ENCODE measurements around the gene GPRASP3.
"Not testable (repeated sequence)": the region's sequence is repeated elsewhere in the genome, so short reads cannot be mapped to it uniquely, and the experiment has no call there.

GPRASP3 gene

GRCh38 chrX:102714994-102715393, 5.5 kb upstream of the GPRASP3 start:
- H3K27ac ChIP-seq (ENCODE audit: low read depth, low read length): no peak overlapping the region
- H3K4me3 ChIP-seq (ENCODE audit: low read length): no peak overlapping the region
- H3K9ac ChIP-seq (ENCODE audit: low read length): no peak overlapping the region
- no peaks in the 10 kb centered on the region for H3K36me3 ChIP-seq (ENCODE audit: control insufficient read depth, insufficient read depth, low read length)
- no peaks in the 10 kb centered on the region for H3K27me3 ChIP-seq (ENCODE audit: control insufficient read depth, insufficient read depth, low read length)
- H3K4me1 ChIP-seq (ENCODE audit: control insufficient read depth, insufficient read depth, low read length): no peaks in the 10 kb centered on the region

- H3K9ac ChIP-seq (ENCODE audit: low read length): no peak overlapping the region
- no peaks in the 10 kb centered on the region for H3K27me3 ChIP-seq (ENCODE audit: control insufficient read depth, insufficient read depth, low read length)
- no peak overlapping the region for H3K4me3 ChIP-seq (ENCODE audit: low read length)
- H3K27ac ChIP-seq (ENCODE audit: low read depth, low read length): no peak overlapping the region
- H3K36me3 ChIP-seq (ENCODE audit: control insufficient read depth, insufficient read depth, low read length): no peaks in the 10 kb centered on the region
- no peaks in the 10 kb centered on the region for H3K4me1 ChIP-seq (ENCODE audit: control insufficient read depth, insufficient read depth, low read length)
Observed at GRCh38 chrX:102715967-102716366, 4.6 kb upstream of the GPRASP3 start.

- not testable (repeated sequence) for H3K27ac ChIP-seq (ENCODE audit: low read depth, low read length); H3K9ac ChIP-seq (ENCODE audit: low read length)
- peak overlapping the region; percentile 61 for H3K4me3 ChIP-seq (ENCODE audit: low read length)
Observed at GRCh38 chrX:102721169-102721506, 595 bp downstream of the GPRASP3 start.

DNA sequence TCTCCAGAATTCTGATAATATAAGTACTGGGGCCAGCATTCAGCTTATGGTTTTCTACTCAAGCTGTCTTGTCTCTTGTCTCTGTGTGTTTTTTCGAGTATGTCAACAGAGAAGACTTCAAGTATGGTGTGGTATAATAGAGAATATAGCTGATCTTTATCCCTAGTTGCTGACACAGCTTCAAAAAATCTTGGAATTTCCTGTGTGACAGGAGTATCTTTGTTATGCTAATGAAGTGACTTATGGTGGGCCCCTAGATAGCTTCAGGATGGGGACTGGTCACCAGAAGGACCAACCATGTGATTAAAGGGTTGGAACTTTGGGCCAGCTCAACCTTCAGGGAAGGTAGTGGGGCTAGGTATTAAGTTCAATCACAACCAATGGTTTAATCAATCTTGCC, 2.9 kb downstream of the GPRASP3 start:
- H3K27ac ChIP-seq (ENCODE audit: low read depth, low read length): no peak overlapping the region
- H3K36me3 ChIP-seq (ENCODE audit: control insufficient read depth, insufficient read depth, low read length): no peaks in the 10 kb centered on the region
- no peak overlapping the region for H3K9ac ChIP-seq (ENCODE audit: low read length)
- H3K4me1 ChIP-seq (ENCODE audit: control insufficient read depth, insufficient read depth, low read length): no peaks in the 10 kb centered on the region
- H3K27me3 ChIP-seq (ENCODE audit: control insufficient read depth, insufficient read depth, low read length): no peaks in the 10 kb centered on the region
- no peak overlapping the region for H3K4me3 ChIP-seq (ENCODE audit: low read length)

More at GRCh38 chrX:102721169-102721506, 595 bp downstream of the GPRASP3 start:
- not testable (repeated sequence) for H3K27me3 ChIP-seq (ENCODE audit: control insufficient read depth, insufficient read depth, low read length); H3K4me1 ChIP-seq (ENCODE audit: control insufficient read depth, insufficient read depth, low read length); H3K36me3 ChIP-seq (ENCODE audit: control insufficient read depth, insufficient read depth, low read length)

GRCh38 chrX:102727761-102728160, 7.2 kb downstream of the GPRASP3 start:
- Histone ChIP-seq H3K4me3 (ENCODE audit: low read length) (no peak overlapping the region), H3K4me1 (ENCODE audit: control insufficient read depth, insufficient read depth, low read length) (no peaks in the 10 kb centered on the region), H3K9ac (ENCODE audit: low read length) (no peak overlapping the region), H3K27ac (ENCODE audit: low read depth, low read length) (no peak overlapping the region), H3K27me3 (ENCODE audit: control insufficient read depth, insufficient read depth, low read length) (no peaks in the 10 kb centered on the region), H3K36me3 (ENCODE audit: control insufficient read depth, insufficient read depth, low read length) (no peaks in the 10 kb centered on the region)

- Histone ChIP-seq H3K4me3 (ENCODE audit: low read length) (no peak overlapping the region), H3K27me3 (ENCODE audit: control insufficient read depth, insufficient read depth, low read length) (no peaks in the 10 kb centered on the region), H3K27ac (ENCODE audit: low read depth, low read length) (no peak overlapping the region), H3K4me1 (ENCODE audit: control insufficient read depth, insufficient read depth, low read length) (no peaks in the 10 kb centered on the region), H3K36me3 (ENCODE audit: control insufficient read depth, insufficient read depth, low read length) (no peaks in the 10 kb centered on the region), H3K9ac (ENCODE audit: low read length) (no peak overlapping the region)
Observed at GRCh38 chrX:102728646-102729045, 8.1 kb downstream of the GPRASP3 start.

- Histone ChIP-seq H3K4me3 (ENCODE audit: low read length) (no peak overlapping the region), H3K27me3 (ENCODE audit: control insufficient read depth, insufficient read depth, low read length) (no peaks in the 10 kb centered on the region), H3K9ac (ENCODE audit: low read length) (no peak overlapping the region), H3K27ac (ENCODE audit: low read depth, low read length) (no peak overlapping the region), H3K36me3 (ENCODE audit: control insufficient read depth, insufficient read depth, low read length) (no peaks in the 10 kb centered on the region), H3K4me1 (ENCODE audit: control insufficient read depth, insufficient read depth, low read length) (no peaks in the 10 kb centered on the region)
Observed at GRCh38 chrX:102739657-102740056, 19.1 kb downstream of the GPRASP3 start.

- H3K4me3 ChIP-seq (ENCODE audit: low read length): no peak overlapping the region
- no peak overlapping the region for H3K27ac ChIP-seq (ENCODE audit: low read depth, low read length)
- H3K9ac ChIP-seq (ENCODE audit: low read length): no peak overlapping the region
- no peaks in the 10 kb centered on the region for H3K27me3 ChIP-seq (ENCODE audit: control insufficient read depth, insufficient read depth, low read length)
- no peaks in the 10 kb centered on the region for H3K36me3 ChIP-seq (ENCODE audit: control insufficient read depth, insufficient read depth, low read length)
- no peaks in the 10 kb centered on the region for H3K4me1 ChIP-seq (ENCODE audit: control insufficient read depth, insufficient read depth, low read length)
Observed at GRCh38 chrX:102744307-102744706, 23.8 kb downstream of the GPRASP3 start.

DNA sequence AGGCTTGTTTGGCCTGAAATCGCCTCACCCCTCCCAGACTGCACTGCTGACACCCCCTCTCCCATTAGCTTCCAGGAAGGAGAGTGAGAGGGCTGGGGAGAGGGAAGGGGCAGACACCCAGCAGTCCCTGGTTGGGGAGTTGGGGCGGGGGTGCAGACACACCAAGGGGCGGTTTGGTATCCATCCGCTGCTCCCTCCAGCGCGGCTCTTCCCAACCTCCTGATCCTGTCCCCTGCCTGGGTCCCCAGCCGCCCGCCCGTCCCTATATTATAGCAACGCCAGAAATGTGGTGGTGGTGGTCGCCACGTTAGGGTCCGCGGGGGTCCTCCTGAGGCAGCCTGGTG, 24.9 kb downstream of the GPRASP3 start:
- Histone ChIP-seq H3K36me3 (ENCODE audit: control insufficient read depth, insufficient read depth, low read length) (peaks cover 2% of the 10 kb centered on the region), H3K4me3 (ENCODE audit: low read length) (peak overlapping the region; percentile 72), H3K27ac (ENCODE audit: low read depth, low read length) (no peak overlapping the region), H3K9ac (ENCODE audit: low read length) (no peak overlapping the region), H3K27me3 (ENCODE audit: control insufficient read depth, insufficient read depth, low read length) (no peaks in the 10 kb centered on the region), H3K4me1 (ENCODE audit: control insufficient read depth, insufficient read depth, low read length) (no peaks in the 10 kb centered on the region)

DNA sequence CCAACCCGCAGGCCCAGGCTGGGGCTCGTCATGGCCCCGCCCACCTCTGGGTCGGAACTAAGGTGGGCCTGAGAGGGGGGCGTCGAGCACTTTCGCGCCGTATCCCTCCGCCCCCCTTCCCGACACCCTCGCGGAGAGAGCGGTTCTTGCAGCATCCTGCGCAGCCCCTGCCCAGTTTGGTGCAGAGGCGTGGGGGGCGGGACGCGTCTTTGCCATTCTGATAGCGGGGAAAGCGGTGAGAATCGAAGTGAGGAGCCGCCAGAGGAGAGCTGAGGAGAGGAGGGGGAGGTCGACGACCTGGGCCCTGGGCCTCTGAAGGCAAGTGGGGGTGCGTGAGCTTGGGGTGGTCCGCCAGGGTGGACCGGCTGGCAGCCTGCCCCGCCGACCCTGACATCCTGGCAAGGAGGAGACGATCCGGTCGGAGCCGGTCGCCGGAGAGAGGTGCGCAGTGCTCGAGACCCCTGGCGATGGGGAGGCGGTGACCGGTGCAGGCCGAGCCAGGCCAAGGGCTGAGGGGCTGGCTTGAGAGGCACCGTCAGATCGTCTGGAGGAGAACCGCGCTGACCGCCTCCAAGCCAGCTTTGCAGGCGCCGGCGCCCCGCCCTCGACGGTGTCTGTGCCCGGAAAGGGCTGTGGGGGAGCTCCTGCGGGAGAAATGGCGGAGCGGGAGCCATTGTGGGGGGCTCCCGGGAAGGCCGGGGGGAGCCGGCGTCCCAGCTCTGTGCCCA, 25.5 kb downstream of the GPRASP3 start:
- no peaks in the 10 kb centered on the region for H3K4me1 ChIP-seq (ENCODE audit: control insufficient read depth, insufficient read depth, low read length)
- H3K27me3 ChIP-seq (ENCODE audit: control insufficient read depth, insufficient read depth, low read length): no peaks in the 10 kb centered on the region
- no peak overlapping the region for H3K9ac ChIP-seq (ENCODE audit: low read length)
- peak overlapping the region; percentile 72 for H3K4me3 ChIP-seq (ENCODE audit: low read length)
- H3K27ac ChIP-seq (ENCODE audit: low read depth, low read length): no peak overlapping the region
- H3K36me3 ChIP-seq (ENCODE audit: control insufficient read depth, insufficient read depth, low read length): peaks cover 2% of the 10 kb centered on the region

DNA sequence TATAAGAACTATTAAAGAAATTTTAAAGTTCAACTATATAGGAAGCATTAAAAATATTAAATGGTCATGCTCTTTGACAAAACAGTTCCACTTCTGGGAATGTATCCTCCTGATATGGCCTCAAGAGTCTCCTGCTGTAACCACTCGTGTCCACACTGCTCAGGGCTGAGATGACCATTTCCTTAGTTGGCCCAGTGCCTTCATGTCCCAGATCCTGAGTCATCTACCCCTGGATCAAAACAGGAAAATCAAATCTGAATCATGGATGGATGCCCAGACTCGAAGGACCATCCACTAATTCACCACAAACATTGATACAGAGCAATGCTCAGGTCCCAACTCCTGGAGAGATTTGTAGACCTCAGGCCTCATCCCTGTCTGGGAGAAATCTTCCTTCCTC, 44.7 kb downstream of the GPRASP3 start:
- no peak overlapping the region for H3K4me3 ChIP-seq (ENCODE audit: low read length)
- H3K9ac ChIP-seq (ENCODE audit: low read length): no peak overlapping the region
- H3K27ac ChIP-seq (ENCODE audit: low read depth, low read length): no peak overlapping the region
- H3K36me3 ChIP-seq (ENCODE audit: control insufficient read depth, insufficient read depth, low read length): no peaks in the 10 kb centered on the region
- H3K4me1 ChIP-seq (ENCODE audit: control insufficient read depth, insufficient read depth, low read length): no peaks in the 10 kb centered on the region
- no peaks in the 10 kb centered on the region for H3K27me3 ChIP-seq (ENCODE audit: control insufficient read depth, insufficient read depth, low read length)

DNA sequence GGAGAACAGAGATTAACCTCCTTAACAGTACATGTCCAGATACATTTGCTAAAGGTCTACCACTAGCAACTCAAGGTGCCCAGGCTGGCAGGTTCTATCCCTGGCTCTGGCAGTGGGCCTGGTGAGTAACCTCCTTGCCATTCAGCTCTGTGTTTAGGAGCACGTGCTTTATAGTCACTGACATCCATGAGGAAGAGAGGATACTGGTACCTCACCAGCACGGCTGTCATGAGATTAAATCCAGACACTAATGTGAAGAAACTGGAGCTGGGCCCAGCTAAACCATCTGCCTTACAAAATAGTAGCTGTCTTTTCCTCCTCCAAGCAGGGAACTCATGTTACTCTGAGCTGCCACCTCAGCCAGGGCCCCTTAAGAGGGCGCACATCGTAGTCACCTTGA, 45.3 kb downstream of the GPRASP3 start:
- Histone ChIP-seq H3K4me3 (ENCODE audit: low read length) (no peak overlapping the region), H3K9ac (ENCODE audit: low read length) (no peak overlapping the region), H3K4me1 (ENCODE audit: control insufficient read depth, insufficient read depth, low read length) (no peaks in the 10 kb centered on the region), H3K36me3 (ENCODE audit: control insufficient read depth, insufficient read depth, low read length) (no peaks in the 10 kb centered on the region), H3K27ac (ENCODE audit: low read depth, low read length) (no peak overlapping the region), H3K27me3 (ENCODE audit: control insufficient read depth, insufficient read depth, low read length) (no peaks in the 10 kb centered on the region)

DNA sequence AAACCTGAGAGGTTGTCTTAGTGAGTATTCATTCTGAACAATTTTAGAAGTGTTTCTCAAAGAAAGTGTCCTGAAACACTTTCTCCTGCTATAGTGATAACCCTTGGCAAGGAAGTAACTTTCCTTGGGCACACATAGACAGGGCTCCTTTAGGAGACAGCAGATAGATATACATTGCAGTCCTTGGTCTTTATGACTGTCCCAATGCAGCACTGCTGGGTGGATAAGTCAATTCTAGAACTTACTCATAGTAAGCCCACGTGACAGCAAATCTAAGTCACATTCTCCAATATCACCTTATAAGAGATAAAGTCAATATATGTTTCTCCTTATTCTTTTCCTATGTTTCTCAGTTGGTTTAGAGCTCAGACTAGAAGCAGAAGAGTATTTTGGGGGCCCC, 46.7 kb downstream of the GPRASP3 start:
- Histone ChIP-seq H3K4me3 (ENCODE audit: low read length) (no peak overlapping the region), H3K27ac (ENCODE audit: low read depth, low read length) (no peak overlapping the region), H3K27me3 (ENCODE audit: control insufficient read depth, insufficient read depth, low read length) (no peaks in the 10 kb centered on the region), H3K9ac (ENCODE audit: low read length) (no peak overlapping the region), H3K36me3 (ENCODE audit: control insufficient read depth, insufficient read depth, low read length) (no peaks in the 10 kb centered on the region), H3K4me1 (ENCODE audit: control insufficient read depth, insufficient read depth, low read length) (no peaks in the 10 kb centered on the region)

Data from rectal smooth muscle tissue (tissue), 1 donor.